ENCODE results near the gene FAU.
A peak's percentile ranks its signal among the peaks of the same experiment; 100 is the strongest.

FAU gene

GRCh38 chr11:65095974-65096806 is 25.7 kb downstream of the FAU start, which contains the start of gene VPS51 (continued):
- TF ChIP-seq MYNN (tag by site-specific recombination; IDR thresholded peaks at IDR 0.05; ENCODE audit: borderline replicate concordance) = peak; percentile 61; the same call in 1 of the 2 replicates
- TF ChIP-seq ZFP3 (tag by site-specific recombination; IDR thresholded peaks at IDR 0.05; ENCODE audit: low read depth) = no peak
- peak; percentile 71 for TF ChIP-seq ZBTB8A (tag by site-specific recombination; IDR thresholded peaks at IDR 0.05)
- peak; percentile 71 for TF ChIP-seq ZNF692 (tag by site-specific recombination; IDR thresholded peaks at IDR 0.05)
- no peak for TF ChIP-seq PBX3 (CRISPR knock-in tag; IDR thresholded peaks at IDR 0.05)
- peak; percentile 50 for TF ChIP-seq ZNF341 (tag by site-specific recombination; IDR thresholded peaks at IDR 0.05; ENCODE audit: low read depth)
- TF ChIP-seq ZNF391 (tag by site-specific recombination; IDR thresholded peaks at IDR 0.05; ENCODE audit: borderline replicate concordance, low read depth) = peak; percentile 98
- TF ChIP-seq ZNF214 (tag by site-specific recombination; IDR thresholded peaks at IDR 0.05; ENCODE audit: borderline replicate concordance) = no peak
- TF ChIP-seq ZNF394 (tag by site-specific recombination; IDR thresholded peaks at IDR 0.05; ENCODE audit: borderline replicate concordance) = peak; percentile 62; the same call in 1 of the 2 replicates
- TF ChIP-seq ZNF132 (tag by site-specific recombination; IDR thresholded peaks at IDR 0.05; ENCODE audit: borderline replicate concordance) = no peak
- peak; percentile 96 for TF ChIP-seq ZSCAN23 (tag by site-specific recombination; IDR thresholded peaks at IDR 0.05)
- no peak for TF ChIP-seq ZNF266 (tag by site-specific recombination; IDR thresholded peaks at IDR 0.05; ENCODE audit: low read depth)
- TF ChIP-seq ZBTB7A (tag by site-specific recombination; IDR thresholded peaks at IDR 0.05; ENCODE audit: low read depth) = 0 out of 2 replicates have a peak, but pooled peaks have one; percentile 54
- TF ChIP-seq KLF10 (tag by site-specific recombination; IDR thresholded peaks at IDR 0.05) = peak; percentile 85; the same call in 1 of the 2 replicates
- TF ChIP-seq ZBTB10 (tag by site-specific recombination; IDR thresholded peaks at IDR 0.05) = peak; percentile 72; the same call in 1 of the 2 replicates
- TF ChIP-seq ZNF426 (tag by site-specific recombination; IDR thresholded peaks at IDR 0.05) = no peak
- TF ChIP-seq ZBTB21 (tag by site-specific recombination; IDR thresholded peaks at IDR 0.05) = peak; percentile 54
- peak; percentile 88; the same call in 1 of the 2 replicates for TF ChIP-seq AEBP2 (tag by site-specific recombination; IDR thresholded peaks at IDR 0.05; ENCODE audit: borderline replicate concordance)
- TF ChIP-seq GLI4 (tag by site-specific recombination; IDR thresholded peaks at IDR 0.05) = peak; percentile 94
- peak; percentile 29; the same call in 1 of the 2 replicates for TF ChIP-seq ZNF530 (tag by site-specific recombination; IDR thresholded peaks at IDR 0.05; ENCODE audit: low read depth)
- TF ChIP-seq ZNF114 (tag by site-specific recombination; IDR thresholded peaks at IDR 0.05) = no peak
- TF ChIP-seq YY2 (tag by site-specific recombination; IDR thresholded peaks at IDR 0.05) = peak; percentile 93
- TF ChIP-seq ZNF792 (tag by site-specific recombination; IDR thresholded peaks at IDR 0.05) = 0 out of 2 replicates have a peak, but pooled peaks have one; percentile 33
- peak; percentile 90 for TF ChIP-seq ZBTB44 (tag by site-specific recombination; IDR thresholded peaks at IDR 0.05)
- TF ChIP-seq ZNF112 (tag by site-specific recombination; IDR thresholded peaks at IDR 0.05) = no peak
- no peak for TF ChIP-seq BCL11B (tag by site-specific recombination; IDR thresholded peaks at IDR 0.05; ENCODE audit: low read depth)

Data from HEK293 (cell line).